IPS-15b (cell line): ENCODE results near the gene BCKDHB.

ENCODE experiments used
- H3K27me3 ChIP-seq: one replicate; pipeline ENCODE4 v1.6.1; 2013; ENCODE audit warnings: low read length; ENCODE audit not compliant: control insufficient read depth, insufficient read depth
- H3K36me3 ChIP-seq: one replicate; pipeline ENCODE4 v1.6.1; 2013; ENCODE audit warnings: low read length; ENCODE audit not compliant: control insufficient read depth, insufficient read depth
- H3K4me1 ChIP-seq: one replicate; pipeline ENCODE4 v1.6.1; 2013; ENCODE audit warnings: mild to moderate bottlenecking, low read length; ENCODE audit not compliant: control insufficient read depth, insufficient read depth
- H3K4me3 ChIP-seq: one replicate; pipeline ENCODE4 v1.5.1; 2013; ENCODE audit warnings: low read depth, low read length
- H3K9ac ChIP-seq: one replicate; pipeline ENCODE4 v1.6.1; 2013; ENCODE audit warnings: low read depth, mild to moderate bottlenecking, low read length
- H3K9me3 ChIP-seq: one replicate; pipeline ENCODE4 v1.6.1; 2013; ENCODE audit warnings: mild to moderate bottlenecking, low read length; ENCODE audit not compliant: control insufficient read depth, insufficient read depth

BCKDHB gene

DNA sequence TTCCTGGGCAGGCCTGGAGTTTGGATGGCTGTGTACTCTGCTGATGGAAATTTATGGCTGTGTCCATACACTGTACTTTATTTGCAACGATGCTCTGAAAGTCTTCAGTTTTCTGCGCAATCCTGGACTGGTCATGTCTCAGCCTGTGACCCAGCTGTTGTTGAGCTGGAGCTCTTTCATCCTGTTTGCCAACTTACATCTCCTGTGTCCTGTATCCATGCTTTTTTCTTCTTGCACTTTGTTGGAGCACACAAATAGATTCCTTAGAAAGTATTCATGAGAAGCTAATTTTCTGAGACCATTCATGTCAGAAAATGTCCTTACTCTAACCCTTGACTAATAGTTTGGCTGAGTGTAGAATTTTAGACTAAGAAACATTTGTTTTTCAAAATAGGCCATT, 251.2 kb downstream of the BCKDHB start:
- H3K36me3 ChIP-seq, result no peaks in the 10 kb centered on the region
- H3K4me3 ChIP-seq, result no peak overlapping the region
- H3K9ac ChIP-seq, result no peak overlapping the region
- H3K4me1 ChIP-seq, result no peaks in the 10 kb centered on the region
- H3K9me3 ChIP-seq, result no peaks in the 10 kb centered on the region
- no peaks in the 10 kb centered on the region for H3K27me3 ChIP-seq

DNA sequence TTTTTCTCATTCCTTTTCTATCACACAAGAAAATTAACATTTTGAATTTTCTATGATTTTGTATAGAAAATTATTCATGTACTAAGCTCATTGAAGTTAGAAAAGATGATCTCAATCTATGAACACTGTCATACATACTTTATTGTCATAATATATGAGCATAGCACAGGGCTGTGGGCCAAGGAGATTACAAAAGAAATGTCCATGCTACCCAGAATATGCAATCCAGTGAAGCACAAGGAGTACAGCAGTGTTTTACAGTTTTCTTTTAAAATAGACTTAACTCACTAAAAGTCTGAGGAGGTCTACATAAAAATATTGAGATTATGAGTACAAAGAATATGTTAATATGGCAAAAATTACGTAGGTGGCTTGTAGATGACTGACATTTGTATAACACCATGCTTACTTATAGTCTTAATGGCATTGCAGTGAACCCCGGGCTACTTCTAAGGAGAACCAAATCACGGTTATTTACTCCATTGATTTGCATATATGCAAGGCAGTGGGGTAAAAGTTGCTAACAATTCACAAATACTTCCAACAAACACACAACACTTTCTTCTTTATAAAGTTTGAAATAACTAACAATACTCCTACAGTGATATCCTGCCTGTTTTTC, 257.1 kb downstream of the BCKDHB start:
- H3K4me3 ChIP-seq, result no peak overlapping the region
- no peaks in the 10 kb centered on the region for H3K4me1 ChIP-seq
- H3K9ac ChIP-seq, result no peak overlapping the region
- no peaks in the 10 kb centered on the region for H3K27me3 ChIP-seq
- H3K36me3 ChIP-seq, result no peaks in the 10 kb centered on the region
- H3K9me3 ChIP-seq, result no peaks in the 10 kb centered on the region

DNA sequence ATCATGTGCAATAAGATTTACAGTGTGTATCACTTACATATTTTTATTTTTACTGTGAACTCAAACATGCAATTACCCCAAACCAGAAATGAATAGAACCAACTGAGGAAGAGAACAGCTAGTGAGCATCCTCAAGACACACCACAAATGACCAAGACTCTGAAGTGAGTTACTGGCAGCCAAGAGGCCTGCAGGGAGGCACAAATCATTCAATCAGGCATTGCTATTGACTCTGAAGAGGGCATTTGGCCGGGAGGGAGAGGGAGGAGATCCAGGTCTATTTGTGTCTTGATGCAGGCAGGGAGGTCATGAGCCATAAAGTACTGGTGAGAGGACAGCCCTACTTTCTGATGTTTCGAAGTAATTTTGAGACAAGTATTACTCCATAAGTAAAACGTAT, 257.7 kb downstream of the BCKDHB start:
- H3K36me3 ChIP-seq, result no peaks in the 10 kb centered on the region
- H3K27me3 ChIP-seq, result no peaks in the 10 kb centered on the region
- H3K4me3 ChIP-seq, result no peak overlapping the region
- no peaks in the 10 kb centered on the region for H3K9me3 ChIP-seq
- no peak overlapping the region for H3K9ac ChIP-seq
- no peaks in the 10 kb centered on the region for H3K4me1 ChIP-seq

DNA sequence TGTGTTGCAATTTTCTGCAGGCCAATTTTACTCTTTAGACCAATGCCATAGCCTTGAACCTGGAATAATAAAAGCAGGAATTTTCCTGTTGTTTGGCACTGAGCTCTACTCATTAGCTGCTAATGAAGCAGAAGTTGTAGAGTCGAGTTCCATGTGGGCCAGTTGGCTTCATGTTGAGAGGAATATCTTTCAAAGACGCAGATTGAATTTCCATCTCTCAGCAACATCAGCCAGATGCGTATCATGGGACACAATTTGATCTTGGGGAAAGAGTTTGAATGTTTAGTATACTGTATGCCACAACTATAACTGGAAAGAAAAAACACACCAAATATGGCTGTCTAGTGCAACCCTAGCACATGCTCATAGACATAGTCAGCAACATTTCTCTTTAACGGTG, 259.6 kb downstream of the BCKDHB start:
- no peaks in the 10 kb centered on the region for H3K27me3 ChIP-seq
- H3K36me3 ChIP-seq, result no peaks in the 10 kb centered on the region
- no peak overlapping the region for H3K4me3 ChIP-seq
- no peaks in the 10 kb centered on the region for H3K9me3 ChIP-seq
- H3K9ac ChIP-seq, result no peak overlapping the region
- no peaks in the 10 kb centered on the region for H3K4me1 ChIP-seq

DNA sequence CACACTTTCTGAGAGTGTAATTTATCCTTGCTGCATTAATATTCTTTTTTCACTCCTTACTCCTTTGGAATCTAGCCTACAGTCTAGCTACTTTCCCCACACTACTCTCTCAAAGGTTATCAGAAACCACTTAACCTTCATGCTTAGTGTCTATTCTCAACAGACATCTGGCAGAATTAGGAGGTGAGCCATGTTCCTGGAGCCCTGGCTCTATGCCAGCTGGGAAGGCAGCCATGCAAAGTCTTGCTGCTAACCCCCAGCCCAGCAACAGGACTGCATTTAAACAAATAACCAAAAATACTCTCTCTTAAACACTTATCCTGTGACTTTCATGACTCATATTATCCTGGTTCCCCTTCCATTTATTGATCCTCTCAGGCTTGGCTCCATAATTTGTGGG, 260.2 kb downstream of the BCKDHB start:
- H3K4me1 ChIP-seq, result no peaks in the 10 kb centered on the region
- no peak overlapping the region for H3K9ac ChIP-seq
- H3K4me3 ChIP-seq, result no peak overlapping the region
- H3K27me3 ChIP-seq, result no peaks in the 10 kb centered on the region
- no peaks in the 10 kb centered on the region for H3K36me3 ChIP-seq
- no peaks in the 10 kb centered on the region for H3K9me3 ChIP-seq

DNA sequence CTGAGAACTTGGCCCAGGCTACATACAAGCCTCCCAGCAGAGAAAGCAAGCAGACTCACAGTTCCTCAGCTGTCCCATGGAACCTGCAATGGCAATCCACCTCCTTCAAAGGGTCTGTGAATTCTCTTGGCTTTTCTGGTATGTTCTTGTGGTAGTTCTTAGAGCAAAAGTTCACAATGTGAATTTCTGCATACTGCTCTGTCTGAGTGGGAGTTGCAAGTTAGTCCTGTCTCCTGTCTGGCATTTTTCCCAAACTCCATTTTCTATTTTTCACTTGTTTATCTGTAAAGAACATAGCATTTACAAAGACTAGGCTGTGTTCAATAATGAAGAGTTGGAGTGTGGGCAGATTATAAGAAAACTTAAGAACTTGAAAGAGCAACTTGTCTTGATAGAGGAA, 269.9 kb downstream of the BCKDHB start:
- Histone ChIP-seq H3K4me3 (no peak overlapping the region), H3K9me3 (no peaks in the 10 kb centered on the region), H3K4me1 (no peaks in the 10 kb centered on the region), H3K9ac (no peak overlapping the region), H3K27me3 (no peaks in the 10 kb centered on the region), H3K36me3 (no peaks in the 10 kb centered on the region)

DNA sequence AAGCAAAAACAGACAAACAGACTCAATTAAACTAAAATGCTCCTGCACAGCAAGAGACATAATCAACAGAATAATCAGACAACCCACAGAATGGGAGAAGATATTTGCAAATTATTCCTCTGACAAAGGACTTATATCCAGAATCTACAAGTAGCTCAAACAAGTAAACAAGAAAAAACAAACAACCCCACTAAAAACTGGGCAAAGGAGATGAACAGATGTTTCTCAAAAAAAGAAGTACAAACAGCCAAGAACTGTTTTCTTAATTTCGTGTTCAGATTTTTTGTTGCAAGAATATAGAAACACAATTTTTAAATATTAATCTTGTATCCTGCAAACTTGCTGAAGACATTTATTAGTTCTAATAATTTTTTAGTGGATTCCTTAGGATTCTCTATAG, 274.1 kb downstream of the BCKDHB start:
- Histone ChIP-seq H3K9ac (no peak overlapping the region), H3K27me3 (no peaks in the 10 kb centered on the region), H3K36me3 (no peaks in the 10 kb centered on the region), H3K4me3 (no peak overlapping the region), H3K4me1 (no peaks in the 10 kb centered on the region), H3K9me3 (no peaks in the 10 kb centered on the region)

DNA sequence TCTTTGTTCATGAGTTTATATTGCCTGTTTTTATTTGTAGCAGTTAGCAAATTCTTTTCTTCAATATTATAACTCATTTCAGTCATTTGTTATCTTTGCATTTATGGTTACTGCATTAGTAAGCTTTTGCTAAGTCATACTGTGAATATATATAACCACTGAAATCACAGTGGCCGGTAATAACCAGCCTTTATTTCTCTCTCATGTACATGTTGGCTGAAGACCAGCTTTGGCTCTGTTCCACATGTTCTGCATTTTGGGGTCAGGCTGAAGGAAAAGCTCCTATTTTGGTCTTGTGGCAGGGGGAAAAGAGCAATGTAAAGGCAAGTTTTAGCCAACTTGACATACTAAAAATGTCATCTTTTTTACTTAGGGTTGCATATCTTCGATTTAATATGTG, 276.3 kb downstream of the BCKDHB start:
- H3K36me3 ChIP-seq, result no peaks in the 10 kb centered on the region
- H3K9ac ChIP-seq, result no peak overlapping the region
- H3K4me1 ChIP-seq, result no peaks in the 10 kb centered on the region
- H3K9me3 ChIP-seq, result no peaks in the 10 kb centered on the region
- no peak overlapping the region for H3K4me3 ChIP-seq
- no peaks in the 10 kb centered on the region for H3K27me3 ChIP-seq

DNA sequence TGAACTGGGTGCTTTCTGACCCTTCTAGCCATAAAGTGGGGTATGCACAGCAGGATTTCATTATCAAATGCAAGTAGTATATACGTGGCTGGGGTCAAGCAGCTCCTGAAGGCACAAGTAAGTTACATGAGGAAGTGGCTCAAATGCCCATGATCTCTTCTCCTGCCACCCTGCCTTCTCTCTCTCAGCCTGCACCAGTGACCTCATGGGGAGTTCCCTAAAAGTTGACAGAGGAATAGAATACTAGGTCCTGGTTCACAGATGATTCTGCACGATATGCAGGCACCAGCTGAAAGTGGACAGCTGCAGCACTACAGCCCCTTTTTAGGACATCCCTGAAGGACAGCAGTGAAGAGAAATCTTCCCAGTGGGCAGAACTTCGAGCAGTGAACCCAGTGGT, 282.0 kb downstream of the BCKDHB start:
- H3K27me3 ChIP-seq, result no peaks in the 10 kb centered on the region
- no peak overlapping the region for H3K9ac ChIP-seq
- no peaks in the 10 kb centered on the region for H3K36me3 ChIP-seq
- H3K4me3 ChIP-seq, result no peak overlapping the region
- no peaks in the 10 kb centered on the region for H3K4me1 ChIP-seq
- H3K9me3 ChIP-seq, result no peaks in the 10 kb centered on the region
